ENCODE results near the gene LOC101059915.
A peak's percentile ranks its signal among the peaks of the same experiment; 100 is the strongest.
"Not testable (repeated sequence)": the region's sequence is repeated elsewhere in the genome, so short reads cannot be mapped to it uniquely, and the experiment has no call there.

Gene LOC101059915

DNA sequence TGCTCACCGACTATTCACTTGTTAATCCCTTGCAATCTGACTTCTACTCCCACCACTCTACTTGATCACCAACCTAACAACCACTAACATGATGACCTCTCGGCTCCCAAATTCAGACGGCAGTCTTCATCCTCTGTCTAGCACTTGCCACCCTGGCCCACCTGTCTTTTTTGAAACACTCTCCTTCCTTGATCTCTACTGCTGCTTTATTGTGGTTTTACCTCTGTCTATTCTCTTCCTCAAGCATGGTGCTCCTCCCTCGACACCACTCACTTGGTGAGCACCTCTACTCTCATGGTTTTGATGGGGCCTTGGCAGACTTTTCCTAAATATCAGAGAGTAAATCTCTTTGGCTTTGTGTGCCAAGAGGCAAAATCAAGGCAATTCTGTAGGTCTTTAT is 27.3 kb upstream of the LOC101059915 start:
- no peak for DNase-seq

DNA sequence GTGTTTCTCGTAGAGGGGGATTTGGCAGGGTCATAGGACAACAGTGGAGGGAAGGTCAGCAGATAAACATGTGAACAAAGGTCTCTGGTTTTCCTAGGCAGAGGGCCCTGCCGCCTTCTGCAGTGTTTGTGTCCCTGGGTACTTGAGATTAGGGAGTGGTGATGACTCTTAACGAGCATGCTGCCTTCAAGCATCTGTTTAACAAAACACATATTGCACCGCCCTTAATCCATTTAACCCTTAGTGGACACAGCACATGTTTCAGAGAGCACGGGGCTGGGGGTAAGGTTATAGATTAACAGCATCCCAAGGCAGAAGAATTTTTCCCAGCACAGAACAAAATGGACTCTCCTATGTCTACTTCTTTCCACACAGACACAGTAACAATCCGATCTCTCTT is 22.9 kb upstream of the LOC101059915 start:
- not testable (repeated sequence) for DNase-seq

DNA sequence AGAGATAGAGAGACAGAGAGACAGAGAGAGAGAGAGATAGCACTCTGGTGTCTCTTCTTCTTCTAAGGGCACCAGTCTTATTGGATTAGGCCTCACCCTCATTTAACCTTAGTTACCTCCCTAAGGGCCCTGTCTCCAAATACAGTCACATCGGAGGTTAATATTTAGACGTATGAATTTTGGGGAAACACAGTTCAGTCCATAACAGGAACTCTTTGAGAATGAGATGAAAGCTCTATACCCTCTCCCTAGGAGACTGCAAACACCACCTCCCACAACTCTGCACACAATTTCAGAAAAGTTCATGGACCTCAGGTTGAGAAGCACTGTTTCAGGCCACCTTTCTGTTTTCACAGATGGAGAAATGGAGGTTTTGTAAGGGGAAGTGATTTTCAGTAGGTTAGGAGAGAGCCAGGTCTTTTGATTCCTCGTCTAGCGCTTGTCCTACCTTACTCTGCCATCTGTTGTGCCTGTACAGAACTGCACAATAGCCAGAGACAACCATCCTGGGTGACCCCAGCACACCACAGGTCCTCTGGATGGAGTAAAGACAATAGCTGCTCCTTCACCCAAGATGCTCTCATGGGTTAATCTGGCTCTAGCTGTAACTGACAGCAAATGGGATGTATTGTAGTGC is 16.9 kb upstream of the LOC101059915 start:
- no peak for DNase-seq

DNA sequence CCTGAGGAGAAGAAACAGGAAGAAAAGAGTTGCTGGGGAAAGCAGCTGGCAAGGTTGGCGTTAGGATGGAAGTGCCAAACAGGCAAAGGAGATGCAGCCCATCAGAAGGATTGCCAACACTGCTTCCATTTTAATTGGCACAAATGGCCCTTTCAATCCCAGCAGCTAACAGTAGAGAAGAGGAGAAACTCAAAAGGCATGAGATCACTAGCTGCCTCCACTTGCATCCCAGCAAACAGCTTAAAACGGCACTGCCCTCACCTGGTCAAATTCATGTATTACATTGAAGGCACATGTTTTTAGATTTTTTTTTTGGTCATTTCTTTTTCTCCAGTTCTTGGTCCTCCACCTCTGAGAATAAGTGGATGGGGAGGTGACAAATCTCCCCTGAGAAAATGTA is 14.9 kb upstream of the LOC101059915 start:
- DNase-seq: peak; percentile 77

DNA sequence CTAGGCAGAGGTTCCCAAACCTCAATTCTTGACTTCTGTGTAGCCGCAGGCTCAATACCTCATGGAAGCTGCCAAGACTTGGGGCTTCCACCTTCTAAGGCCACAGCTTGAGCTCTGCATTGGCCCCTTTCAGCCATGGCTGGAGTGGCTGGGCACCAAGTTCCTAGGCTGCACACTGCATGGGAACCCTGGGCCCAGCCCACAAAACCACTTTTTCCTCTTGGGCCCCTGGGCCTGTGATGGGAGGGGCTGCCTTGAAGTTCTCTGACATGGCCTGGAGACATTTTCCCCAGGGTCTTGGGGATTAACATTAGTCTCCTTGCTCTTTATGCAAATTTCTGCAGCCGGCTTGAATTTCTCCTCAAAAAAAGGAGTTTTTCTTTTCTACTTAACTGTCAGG is 14.0 kb upstream of the LOC101059915 start:
- no peak for DNase-seq

DNA sequence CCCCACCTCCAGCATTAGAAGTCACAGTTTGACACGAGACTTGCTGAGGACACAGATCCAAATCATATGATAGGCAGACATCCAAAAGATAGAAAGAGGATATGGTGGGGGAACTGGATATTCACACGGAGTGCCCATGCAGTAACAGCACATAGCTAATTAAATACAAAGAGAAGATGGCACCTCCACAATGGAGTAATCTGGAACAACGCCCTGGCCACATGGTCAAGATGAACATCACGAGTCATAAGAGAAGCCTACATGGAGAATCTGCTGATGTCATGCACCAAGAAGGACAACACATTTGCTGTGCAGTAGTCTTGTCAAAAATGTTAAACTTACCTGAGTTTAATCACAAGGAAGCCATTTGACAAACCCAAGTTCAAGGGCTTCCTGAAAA is 10.1 kb upstream of the LOC101059915 start:
- DNase-seq: no peak

DNA sequence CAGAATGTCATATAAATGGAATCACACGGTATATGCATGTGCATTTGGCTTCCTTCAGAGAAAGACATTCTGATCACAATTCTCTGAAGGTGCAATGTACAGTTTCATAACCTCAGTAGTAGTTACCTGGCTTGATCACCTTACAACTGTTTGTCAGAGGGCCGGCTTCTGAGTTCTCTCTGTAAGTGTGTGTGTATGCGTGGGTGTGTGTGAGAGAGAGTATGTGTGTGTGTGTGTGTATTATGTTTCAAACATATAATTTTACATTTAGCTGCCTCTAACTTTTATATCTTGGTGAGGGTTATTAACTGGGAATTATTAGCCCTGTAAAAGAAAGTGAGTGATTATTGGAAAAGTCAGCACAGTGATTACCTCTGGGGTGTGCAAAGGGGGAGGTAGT is 8.0 kb upstream of the LOC101059915 start:
- DNase-seq: no peak

DNA sequence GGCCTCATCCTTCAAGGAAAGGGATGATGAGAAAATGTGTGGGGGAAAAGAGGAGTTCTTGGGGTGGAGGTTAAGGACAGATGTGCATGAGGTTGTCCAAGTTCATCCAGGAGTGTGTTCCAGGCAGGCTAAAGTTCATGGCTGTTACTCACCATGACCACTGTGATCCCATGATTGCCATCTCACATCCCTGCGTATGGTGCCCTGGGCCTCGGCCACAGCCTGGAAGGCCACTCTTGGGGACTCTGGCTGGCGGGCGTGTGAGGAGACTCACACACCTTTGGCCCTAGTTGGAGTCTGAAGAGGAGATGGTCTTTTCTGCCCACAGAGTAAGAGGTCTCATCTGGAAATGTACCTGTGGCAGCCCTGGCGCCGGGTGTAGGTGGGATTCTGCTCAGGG is 7.4 kb upstream of the LOC101059915 start:
- no peak for DNase-seq

DNA sequence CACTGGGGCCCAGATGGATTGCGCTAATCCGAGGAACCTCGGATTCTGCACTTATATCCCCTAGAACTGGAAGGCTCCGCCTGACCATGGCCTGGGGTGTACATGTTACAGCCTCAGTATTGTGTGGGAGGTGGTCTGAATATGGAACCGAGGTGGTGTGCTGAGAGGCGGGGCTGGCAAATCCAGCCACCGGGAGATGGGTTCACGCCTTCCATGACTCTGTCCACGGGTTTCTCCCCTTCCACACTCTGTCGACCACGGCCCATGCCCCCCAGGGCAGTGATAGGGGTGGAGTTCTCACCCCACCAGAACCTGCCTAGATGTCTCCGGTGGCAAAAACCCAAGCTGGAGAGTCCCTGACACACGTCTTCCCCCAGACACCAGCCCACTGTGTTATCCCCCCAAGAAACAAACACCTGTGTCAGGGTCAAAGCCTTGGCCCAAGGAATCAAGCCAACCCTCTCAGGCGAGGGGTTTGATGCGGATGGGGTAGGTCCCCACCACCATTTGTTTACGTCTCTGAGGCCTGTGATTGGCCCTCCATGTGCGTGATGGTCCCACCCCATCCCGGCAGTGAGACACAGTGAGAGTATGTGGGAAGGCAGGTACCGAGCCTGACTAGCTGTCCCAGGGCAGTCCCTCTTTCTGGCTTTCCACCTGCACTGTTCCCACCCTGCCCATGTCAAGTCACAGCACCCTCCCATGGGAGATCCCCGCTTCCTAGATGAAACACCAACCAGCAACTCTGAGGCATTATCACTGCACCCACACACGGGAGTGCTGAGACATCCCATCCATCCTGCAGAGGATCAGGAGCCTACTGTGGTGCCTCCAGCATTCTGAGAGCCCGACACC is 6.6 kb upstream of the LOC101059915 start:
- no peak for DNase-seq

DNA sequence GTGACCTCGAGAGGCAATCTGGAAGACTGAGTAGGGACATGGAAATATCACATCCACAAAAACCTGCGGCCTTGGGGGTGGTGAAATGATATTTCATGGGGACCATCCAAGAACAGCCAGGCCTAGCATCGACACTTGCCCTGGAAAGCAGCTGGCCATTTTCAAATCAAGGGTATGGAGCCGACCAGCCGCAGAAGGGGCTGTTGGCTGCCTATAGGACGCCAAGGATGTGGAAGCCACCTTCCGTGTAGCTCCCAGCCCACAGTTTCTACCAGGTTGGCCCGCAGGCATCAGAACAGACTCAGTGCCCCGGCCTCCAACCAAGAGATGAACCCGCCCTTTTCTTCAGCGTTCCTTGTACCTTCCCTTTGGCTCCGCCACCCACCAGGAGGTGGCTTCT is 5.4 kb upstream of the LOC101059915 start:
- no peak for DNase-seq

DNA sequence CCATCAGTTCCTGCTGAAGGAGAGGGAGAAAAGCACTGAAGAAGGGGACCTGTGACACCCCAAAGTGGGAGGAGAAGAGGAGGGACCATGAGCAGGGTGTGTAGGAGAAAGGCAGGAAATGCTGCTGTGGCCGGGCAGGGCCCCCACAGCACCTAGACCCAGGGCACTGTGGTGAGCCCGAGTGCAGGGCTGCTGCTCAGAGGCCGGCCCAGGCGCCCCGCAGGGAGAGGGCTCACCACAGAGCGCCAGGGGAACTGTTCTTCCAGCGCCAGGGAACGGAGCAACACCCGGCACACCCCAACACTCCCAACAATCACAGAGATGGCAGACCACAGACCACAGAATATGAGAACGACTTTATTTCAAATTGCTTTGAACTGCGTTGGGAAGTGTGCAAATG is 4.7 kb upstream of the LOC101059915 start:
- not testable (repeated sequence) for DNase-seq

DNA sequence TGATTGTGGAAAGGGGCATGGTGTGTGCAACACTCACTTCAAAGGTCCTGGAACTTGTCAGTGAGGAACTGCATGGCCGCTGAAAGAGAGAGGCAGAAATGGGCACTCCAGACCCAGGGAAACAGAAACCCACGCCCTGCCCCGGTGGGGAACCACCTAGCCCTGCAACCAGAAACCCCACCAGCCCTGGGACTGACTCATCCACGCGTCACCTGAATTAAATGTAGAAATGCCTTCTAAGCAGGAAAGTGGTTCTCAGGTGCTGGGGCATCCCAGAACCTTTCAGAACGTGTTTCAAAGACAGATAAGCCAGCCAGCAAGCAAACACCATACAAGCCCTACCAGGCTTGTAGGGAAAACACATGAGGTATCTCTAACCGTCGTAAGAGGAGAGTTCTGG is 4.1 kb upstream of the LOC101059915 start:
- DNase-seq: not testable (repeated sequence)

DNA sequence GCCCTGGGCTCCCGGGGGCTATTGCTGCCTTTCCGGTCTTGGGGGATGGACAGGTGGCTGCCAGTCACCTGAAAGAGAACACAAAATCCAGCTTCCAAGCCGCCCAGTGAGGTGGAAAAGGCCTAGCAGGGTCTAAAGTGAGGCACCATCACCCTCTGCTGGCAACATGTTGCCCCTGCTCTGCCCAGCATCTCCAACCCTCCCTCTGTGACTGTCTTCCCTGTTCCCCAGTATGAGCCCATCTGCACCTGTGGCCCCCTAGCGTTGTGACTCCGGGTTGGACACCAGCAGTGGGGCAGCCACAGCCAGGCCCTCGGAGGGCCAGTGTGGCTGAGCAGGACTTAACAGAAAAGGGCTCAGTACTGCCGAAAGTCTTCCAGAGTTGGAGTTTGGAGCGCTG is 3.1 kb upstream of the LOC101059915 start:
- DNase-seq: not testable (repeated sequence)

DNA sequence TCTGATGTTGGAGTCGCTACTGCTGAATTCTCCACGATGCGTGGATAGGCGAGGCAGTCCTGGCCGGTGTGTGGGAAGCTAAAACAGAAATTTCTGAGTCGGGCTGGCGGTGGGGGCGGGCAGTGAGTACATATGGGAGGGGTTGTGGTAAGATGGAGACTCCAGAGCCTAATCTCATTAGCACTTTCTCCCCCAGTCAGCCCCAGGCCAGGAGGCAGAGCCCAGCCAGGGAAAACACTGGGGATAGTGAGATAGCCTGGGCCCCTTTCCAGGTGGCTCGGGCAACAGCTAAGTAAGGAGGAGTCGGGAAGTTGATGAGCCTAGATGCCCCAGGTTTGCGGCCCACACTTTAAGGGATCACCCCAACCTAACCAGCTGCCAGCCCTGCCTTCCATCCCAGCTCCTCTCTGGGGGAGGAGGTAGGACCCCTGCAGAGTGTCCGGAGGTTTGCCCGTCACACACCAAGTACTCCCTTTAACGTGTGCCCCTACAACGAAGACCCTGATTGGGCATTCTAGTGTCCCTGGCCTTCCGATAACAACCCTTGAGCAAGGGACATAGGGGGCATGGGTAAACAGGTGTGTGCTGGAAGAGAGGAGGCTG is 2.4 kb upstream of the LOC101059915 start:
- no peak for DNase-seq

DNA sequence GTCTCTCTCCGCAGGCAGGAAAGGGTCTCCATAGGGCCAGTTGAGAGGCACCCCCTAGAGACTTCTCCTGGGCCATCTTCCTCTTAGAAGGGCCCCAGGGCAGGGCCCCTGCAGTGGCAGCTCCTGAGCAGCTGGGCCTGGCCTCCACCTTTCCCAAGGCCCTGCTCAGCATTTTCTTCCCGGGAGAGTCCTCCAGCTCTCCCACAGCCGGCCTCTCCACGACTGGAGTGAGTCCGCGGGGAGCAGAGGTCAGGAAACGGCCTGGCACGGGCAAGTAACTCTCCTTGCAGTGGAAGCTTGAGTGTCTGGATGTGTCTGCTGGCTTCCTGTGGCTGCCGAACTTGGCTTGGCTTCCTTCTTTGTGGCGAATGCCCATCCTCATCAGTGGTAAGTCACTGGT is 1.6 kb upstream of the LOC101059915 start:
- DNase-seq: no peak

DNA sequence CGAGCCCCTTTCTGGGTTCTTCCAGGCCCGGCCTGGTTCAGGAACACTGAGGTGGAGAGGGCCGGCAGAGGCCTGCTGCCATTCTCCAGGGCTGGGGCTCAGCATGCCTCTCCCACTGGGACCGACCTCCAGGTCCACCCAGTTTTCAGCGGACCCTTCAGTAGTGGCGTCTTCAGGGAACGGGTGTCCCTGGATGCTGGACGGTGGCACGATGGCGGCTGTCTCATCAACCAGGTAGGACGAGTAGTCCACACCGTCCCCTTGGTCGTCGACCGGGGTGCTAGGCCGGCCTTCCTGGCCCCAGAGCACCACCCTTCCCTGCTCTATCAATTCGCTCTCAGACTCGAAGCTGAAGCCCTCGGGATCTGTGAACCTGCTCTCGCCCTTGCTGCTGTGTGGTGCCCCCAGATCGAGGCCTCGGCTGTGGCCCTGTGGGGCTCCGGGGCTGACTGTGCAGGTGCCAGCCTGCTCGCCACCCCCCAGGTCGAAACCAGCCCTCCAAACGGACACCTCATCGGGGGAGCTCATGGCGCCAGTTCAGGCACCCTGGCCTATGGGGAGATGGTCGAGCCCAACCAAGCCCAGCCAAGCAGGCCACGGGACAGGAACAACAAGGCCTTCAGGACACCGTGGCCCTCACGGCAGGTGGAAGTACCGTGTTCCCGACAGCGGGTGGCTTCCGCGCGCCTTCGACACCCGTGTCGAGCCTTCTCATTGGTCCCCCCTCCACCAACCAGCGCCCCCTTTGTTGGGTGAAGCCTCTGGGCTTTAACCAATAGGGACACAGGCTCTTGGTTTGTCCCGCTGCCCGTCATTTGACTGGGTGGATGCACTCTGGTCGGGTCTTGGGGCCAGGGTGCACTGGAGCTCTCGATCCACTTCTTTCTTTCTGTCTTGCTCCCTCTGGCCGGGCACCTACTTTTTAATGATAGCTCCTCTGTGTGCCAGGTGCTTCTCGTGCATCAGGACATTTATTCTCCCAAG is 814 bp upstream of the LOC101059915 start:
- no peak for DNase-seq

DNA sequence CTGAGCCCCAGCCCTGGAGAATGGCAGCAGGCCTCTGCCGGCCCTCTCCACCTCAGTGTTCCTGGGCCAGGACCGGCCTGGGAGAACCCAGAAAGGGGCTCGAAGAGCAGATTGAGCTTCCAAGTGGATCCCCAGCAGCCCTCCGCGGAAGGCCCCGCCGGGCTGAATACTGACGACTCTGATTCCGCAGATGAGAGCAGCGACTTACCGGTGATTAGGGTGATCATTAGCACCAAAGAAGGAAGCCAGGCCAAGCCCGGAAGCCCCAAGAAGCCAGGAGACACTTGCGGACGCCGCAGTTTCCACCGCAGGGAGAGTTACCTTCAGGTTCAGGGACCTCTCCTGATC is 876 bp downstream of the LOC101059915 start:
- DNase-seq: no peak

DNA sequence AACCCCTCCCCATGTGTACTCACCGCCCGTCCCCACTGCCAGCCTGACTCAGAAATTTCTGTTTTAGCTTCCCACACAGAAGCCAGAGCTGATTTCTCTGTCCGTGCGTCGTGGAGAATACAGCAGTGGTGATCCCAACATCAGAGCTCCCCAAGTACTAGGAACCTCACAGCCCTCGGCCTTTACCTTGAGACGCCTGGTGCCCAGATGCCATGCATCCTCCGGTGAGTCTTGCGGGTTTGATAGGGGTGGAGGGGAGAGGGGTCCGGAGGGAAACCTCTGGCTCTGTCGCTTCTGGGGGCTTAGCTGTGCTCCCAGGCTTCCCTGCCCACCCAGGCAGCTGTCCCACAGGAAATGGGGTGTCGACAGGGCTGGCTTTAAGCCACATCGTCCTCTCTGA is 2.1 kb downstream of the LOC101059915 start:
- DNase-seq: no peak

DNA sequence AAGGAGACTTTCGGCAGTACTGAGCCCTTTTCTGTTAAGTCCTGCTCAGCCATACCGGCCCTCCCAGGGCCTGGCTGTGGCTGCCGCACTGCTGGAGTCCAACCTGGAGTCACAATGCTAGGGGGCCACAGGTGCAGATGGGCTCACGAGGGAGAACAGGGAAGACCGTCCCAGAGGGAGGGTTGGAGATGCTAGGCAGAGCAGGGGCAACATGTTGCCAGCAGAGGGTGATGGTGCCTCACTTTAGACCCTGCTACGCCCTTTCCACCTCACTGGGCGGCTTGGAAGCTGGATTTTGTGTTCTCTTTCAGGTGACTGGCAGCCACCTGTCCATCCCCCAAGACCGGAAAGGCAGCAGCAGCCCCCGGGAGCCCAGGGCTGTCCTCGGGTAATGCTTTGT is 2.6 kb downstream of the LOC101059915 start:
- peak; percentile 28 for DNase-seq

DNA sequence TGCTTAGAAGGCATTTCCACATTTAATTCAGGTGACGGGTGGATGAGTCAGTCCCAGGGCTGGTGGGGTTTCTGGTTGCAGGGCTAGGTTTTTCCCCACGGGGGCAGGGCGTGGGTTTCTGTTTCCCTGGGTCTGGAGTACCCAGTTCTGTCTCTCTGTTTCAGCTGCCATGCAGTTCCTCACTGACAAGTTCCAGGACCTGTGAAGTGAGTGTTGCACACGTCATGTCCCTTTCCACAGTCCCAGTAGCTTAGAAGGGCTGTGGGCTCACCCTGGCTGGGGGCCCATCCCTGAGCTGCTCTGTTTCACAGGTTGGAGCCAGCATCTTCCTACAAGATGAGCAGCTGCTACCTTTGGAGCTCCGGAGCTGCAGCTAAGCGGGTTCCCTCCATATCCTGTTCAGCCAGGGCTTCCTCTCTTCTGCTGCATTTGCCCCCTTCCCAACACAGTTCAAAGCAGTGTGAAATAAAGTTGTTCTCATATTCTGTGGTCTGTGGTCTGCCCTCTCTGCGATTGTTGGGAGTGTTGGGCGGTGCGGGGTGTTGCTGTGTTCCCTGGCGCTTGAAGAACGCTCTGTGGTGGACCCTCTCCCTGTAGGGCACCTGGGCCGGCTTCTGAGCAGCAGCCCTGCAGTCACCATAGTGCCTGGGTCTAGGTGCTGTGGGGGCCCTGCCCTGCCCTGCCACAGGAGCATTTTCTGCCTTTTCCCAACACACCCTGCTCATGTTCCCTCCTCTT is 3.9 kb downstream of the LOC101059915 start:
- no peak for DNase-seq

DNA sequence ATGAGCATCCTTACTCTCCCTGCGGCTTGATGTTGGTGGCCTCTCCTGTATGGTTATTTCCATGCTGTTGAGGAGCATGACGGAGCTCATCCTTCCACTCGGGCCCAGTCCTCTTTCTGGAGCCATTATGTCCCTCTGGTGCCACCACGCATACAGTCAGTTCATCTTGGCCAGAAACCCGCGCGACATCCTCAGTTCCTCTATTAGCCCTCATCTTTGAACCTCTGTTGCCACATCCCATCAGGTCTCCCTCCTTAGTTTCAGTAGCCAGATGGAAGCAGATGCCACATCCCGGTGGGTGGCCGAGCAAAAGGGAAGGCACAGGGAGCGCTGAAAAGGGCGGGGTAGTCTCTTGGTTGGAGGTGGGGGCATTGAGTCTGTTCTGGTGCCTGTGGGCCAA is 4.6 kb downstream of the LOC101059915 start:
- no peak for DNase-seq

DNA sequence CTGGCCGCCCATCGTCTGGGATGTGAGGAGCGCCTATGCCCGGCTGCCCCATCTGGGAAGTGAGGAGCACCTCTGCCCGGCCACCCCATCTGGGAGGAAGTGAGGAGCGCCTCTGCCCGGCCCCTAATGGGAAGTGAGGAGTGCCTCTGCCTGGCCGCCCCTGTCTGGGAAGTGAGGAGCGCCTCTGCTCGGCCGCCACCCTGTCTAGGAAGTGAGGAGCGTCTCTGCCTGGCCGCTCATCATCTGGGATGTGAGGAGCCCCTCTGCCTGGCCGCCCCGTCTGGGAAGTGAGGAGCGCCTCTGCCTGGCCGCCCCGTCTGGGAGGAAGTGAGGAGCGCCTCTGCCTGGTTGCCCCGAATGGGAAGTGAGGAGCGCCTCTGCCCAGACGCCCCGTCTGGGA is 8.3 kb downstream of the LOC101059915 start:
- DNase-seq: not testable (repeated sequence)

Data from tongue (tissue), 1 donor.